Liver (tissue), 9 donors: ENCODE results near the gene WWOX. TPM values are rescaled to one million over a fixed set of nuclear protein-coding genes. Genes with fewer than 3 reads are reported as not detected.

Source experiments
- DNase-seq: peaks from one replicate; pipeline ENCODE4 v3.0.0-alpha.2; 2017; ENCODE audit warnings: low spot score
- H3K27ac ChIP-seq, 2 donors: one replicate each; pipeline ENCODE4 v1.7.0; 2013; ENCODE audit warnings: inconsistent platforms in 2 of 2, low read length in 2 of 2, control low read depth in 1 of 2, low read depth in 1 of 2, mild to moderate bottlenecking in 1 of 2
- H3K27me3 ChIP-seq, 4 donors: one replicate each; pipeline versions ENCODE4 v1.6.1 to v1.7.0; 2013; ENCODE audit warnings: low read length in 3 of 4, inconsistent platforms in 1 of 4, mild to moderate bottlenecking in 1 of 4, moderate library complexity in 1 of 4; ENCODE audit not compliant: control insufficient read depth in 4 of 4, insufficient read depth in 4 of 4
- H3K36me3 ChIP-seq, 4 donors: one replicate each; pipeline versions ENCODE4 v1.6.1 to v1.7.0; 2013; ENCODE audit warnings: low read length in 3 of 4, mild to moderate bottlenecking in 3 of 4, low read depth in 1 of 4, moderate library complexity in 1 of 4; ENCODE audit not compliant: control insufficient read depth in 4 of 4, insufficient read depth in 3 of 4
- H3K4me1 ChIP-seq, 4 donors: one replicate each; pipeline versions ENCODE4 v1.6.1 to v1.7.0; 2013; ENCODE audit warnings: low read length in 3 of 4, mild to moderate bottlenecking in 3 of 4, moderate library complexity in 1 of 4; ENCODE audit not compliant: control insufficient read depth in 4 of 4, insufficient read depth in 4 of 4
- H3K4me3 ChIP-seq, 3 donors: one replicate each; pipeline versions ENCODE4 v1.6.1 to v1.7.0; 2013; ENCODE audit warnings: low read length in 3 of 3, control low read depth in 1 of 3, low read depth in 1 of 3, mild to moderate bottlenecking in 1 of 3
- H3K9ac ChIP-seq, 2 donors: one replicate each; pipeline ENCODE4 v1.7.0; 2013; ENCODE audit warnings: low read length in 2 of 2, mild to moderate bottlenecking in 2 of 2, moderate library complexity in 2 of 2, control low read depth in 1 of 2, low read depth in 1 of 2
- H3K9me3 ChIP-seq, 4 donors: one replicate each; pipeline versions ENCODE4 v1.6.1 to v1.7.0; 2013; ENCODE audit warnings: low read length in 3 of 4; ENCODE audit not compliant: control insufficient read depth in 4 of 4
- EGR1 ChIP-seq, 2 donors: IDR thresholded peaks; 2 replicates each; pipeline ENCODE4 v1.6.1; 2016 to 2018; ENCODE audit warnings: antibody characterized with exemption in 2 of 2, low read depth in 2 of 2
- FOXA1 ChIP-seq: IDR thresholded peaks from 2 replicates; pipeline ENCODE4 v1.6.1; 2016; ENCODE audit warnings: antibody characterized with exemption
- FOXA2 ChIP-seq: IDR thresholded peaks from 2 replicates; pipeline ENCODE4 v1.6.1; 2016; ENCODE audit warnings: antibody characterized with exemption
- GABPA ChIP-seq, 2 donors: IDR thresholded peaks in 1 of 2; conservative IDR thresholded peaks in 1 of 2; 2 replicates each; pipeline ENCODE4 v1.6.1; 2016; ENCODE audit warnings: antibody characterized with exemption in 2 of 2, mild to moderate bottlenecking in 1 of 2, moderate library complexity in 1 of 2
- HNF4A ChIP-seq, 2 donors: conservative IDR thresholded peaks; 2 replicates each; pipeline ENCODE4 v1.6.1; 2016; ENCODE audit warnings: antibody characterized with exemption in 2 of 2, mild to moderate bottlenecking in 2 of 2
- HNF4G ChIP-seq: IDR thresholded peaks from 2 replicates; pipeline ENCODE4 v1.6.1; 2016; ENCODE audit warnings: antibody characterized with exemption
- JUND ChIP-seq, 2 donors: IDR thresholded peaks; 2 replicates each; pipeline ENCODE4 v1.6.1; 2016; ENCODE audit warnings: antibody characterized with exemption in 2 of 2
- NR2F2 ChIP-seq: IDR thresholded peaks from 2 replicates; pipeline ENCODE4 v1.6.1; 2016; ENCODE audit warnings: antibody characterized with exemption
- RAD21 ChIP-seq, 2 donors: IDR thresholded peaks; 2 replicates each; pipeline ENCODE4 v1.6.1; 2016; ENCODE audit warnings: antibody characterized with exemption in 2 of 2, mild to moderate bottlenecking in 2 of 2
- RXRA ChIP-seq, 2 donors: IDR thresholded peaks; 2 replicates each; pipeline ENCODE4 v1.6.1; 2017 to 2018; ENCODE audit warnings: antibody characterized with exemption in 2 of 2, mild to moderate bottlenecking in 1 of 2
- SP1 ChIP-seq: IDR thresholded peaks from 2 replicates; pipeline ENCODE4 v1.6.1; 2018; ENCODE audit warnings: antibody characterized with exemption, mild to moderate bottlenecking
- TAF1 ChIP-seq: conservative IDR thresholded peaks from 2 replicates; pipeline ENCODE4 v1.6.1; 2016; ENCODE audit warnings: antibody characterized with exemption, mild to moderate bottlenecking
- YY1 ChIP-seq: IDR thresholded peaks from 2 replicates; pipeline ENCODE4 v1.6.1; 2016; ENCODE audit warnings: antibody characterized with exemption, mild to moderate bottlenecking
- WGBS: extraction: QIAGEN DNeasy Blood & Tissue Kit; methylation state at CpG from one replicate; pipeline ENCODE4 v1.1.7; 2013; 5-methylcytosine and 5-hydroxymethylcytosine counted together
- polyA plus RNA-seq, 2 donors: library from polyadenylated mRNA; stranded (reverse) in 1 of 2; unstranded in 1 of 2; fragments of 200-250 nt in 1 of 2; fragments of >200 nt in 1 of 2; fragmentation: Nextera tagmentation in 1 of 2; extraction: Ambion mirVana in 1 of 2; gene quantifications; one replicate each; pipeline versions ENCODE4 v1.2.1 to v1.2.3, GENCODE V29; 2013 to 2015
- total RNA-seq, 2 donors: library from RNA; depleted of rRNA; stranded (reverse); fragments of >200 nt; gene quantifications; one replicate each; pipeline ENCODE4 v1.2.3, GENCODE V29; 2014
- TF ChIP-seq, protein P1 (sequence below): IDR thresholded peaks from 2 replicates; pipeline ENCODE4 v1.6.1; 2016; ENCODE audit warnings: antibody characterized with exemption
- TF ChIP-seq, protein P2 (sequence below): fragments of 150-350 bp; IDR thresholded peaks from 2 replicates; pipeline ENCODE4 v1.5.1; 2017; ENCODE audit warnings: improper control_type of control experiment, low read depth, low read length; ENCODE audit not compliant: missing input control
- TF ChIP-seq, protein P3 (sequence below): IDR thresholded peaks from 2 replicates; pipeline ENCODE4 v1.6.1; 2016; ENCODE audit warnings: antibody characterized with exemption, mild to moderate bottlenecking
- TF ChIP-seq, protein P4 (sequence below): IDR thresholded peaks from 2 replicates; pipeline ENCODE4 v1.6.1; 2016; ENCODE audit warnings: antibody characterized with exemption
- donor health status: healthy.
- donor health status: healthy.
- donor health status: healthy.
- donor health status: healthy.
- donor health status: healthy.

The WWOX gene
- total and polyA plus RNA-seq, 4 donors, result 9.8 to 46.0 (median 15.3) TPM

DNA sequence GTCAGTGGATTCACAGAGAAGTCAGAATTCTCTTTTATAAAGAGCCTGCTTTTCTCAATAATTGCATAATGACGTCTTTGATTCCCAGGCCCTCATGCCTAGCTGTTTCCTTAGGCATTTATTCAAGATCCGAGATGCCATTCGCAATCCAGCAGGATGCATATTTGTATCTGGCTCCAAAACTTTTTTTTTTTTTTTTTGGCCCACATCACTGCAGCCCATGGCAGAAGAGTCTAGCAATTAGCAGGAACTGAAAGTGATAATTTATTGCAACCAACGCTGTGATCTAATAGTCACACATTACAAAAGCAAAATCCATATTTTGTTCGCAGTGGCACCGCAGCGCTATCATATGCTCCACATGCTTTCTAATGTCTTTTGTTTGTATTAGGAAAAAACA, 997.7 kb downstream of the WWOX start:
- Histone ChIP-seq H3K4me3 (no peak overlapping the region), H3K27ac (no peak overlapping the region), H3K27me3 (no peaks in the 10 kb centered on the region), H3K36me3 (no peaks in the 10 kb centered on the region), H3K9me3 (no peaks in the 10 kb centered on the region), H3K9ac (no peak overlapping the region), H3K4me1 (no peaks in the 10 kb centered on the region)
- 91% methylated on average over 7 of the region's 7 CpGs for whole genome bisulfite sequencing
- no peak for DNase-seq
- no peak for TF ChIP-seq FOXA1
- TF ChIP-seq, protein P1, sequence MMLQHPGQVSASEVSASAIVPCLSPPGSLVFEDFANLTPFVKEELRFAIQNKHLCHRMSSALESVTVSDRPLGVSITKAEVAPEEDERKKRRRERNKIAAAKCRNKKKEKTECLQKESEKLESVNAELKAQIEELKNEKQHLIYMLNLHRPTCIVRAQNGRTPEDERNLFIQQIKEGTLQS, result no peak
- TF ChIP-seq RAD21 (IDR thresholded peaks at IDR 0.05), result no peak
- TF ChIP-seq, protein P2, sequence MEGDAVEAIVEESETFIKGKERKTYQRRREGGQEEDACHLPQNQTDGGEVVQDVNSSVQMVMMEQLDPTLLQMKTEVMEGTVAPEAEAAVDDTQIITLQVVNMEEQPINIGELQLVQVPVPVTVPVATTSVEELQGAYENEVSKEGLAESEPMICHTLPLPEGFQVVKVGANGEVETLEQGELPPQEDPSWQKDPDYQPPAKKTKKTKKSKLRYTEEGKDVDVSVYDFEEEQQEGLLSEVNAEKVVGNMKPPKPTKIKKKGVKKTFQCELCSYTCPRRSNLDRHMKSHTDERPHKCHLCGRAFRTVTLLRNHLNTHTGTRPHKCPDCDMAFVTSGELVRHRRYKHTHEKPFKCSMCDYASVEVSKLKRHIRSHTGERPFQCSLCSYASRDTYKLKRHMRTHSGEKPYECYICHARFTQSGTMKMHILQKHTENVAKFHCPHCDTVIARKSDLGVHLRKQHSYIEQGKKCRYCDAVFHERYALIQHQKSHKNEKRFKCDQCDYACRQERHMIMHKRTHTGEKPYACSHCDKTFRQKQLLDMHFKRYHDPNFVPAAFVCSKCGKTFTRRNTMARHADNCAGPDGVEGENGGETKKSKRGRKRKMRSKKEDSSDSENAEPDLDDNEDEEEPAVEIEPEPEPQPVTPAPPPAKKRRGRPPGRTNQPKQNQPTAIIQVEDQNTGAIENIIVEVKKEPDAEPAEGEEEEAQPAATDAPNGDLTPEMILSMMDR, result no peak
- no peak for TF ChIP-seq FOXA2
- TF ChIP-seq NR2F2, result no peak
- TF ChIP-seq YY1, result no peak
- no peak for TF ChIP-seq GABPA (IDR thresholded peaks at IDR 0.05 in 1 of 2, conservative IDR thresholded peaks at IDR 0.05 in 1 of 2)
- no peak for TF ChIP-seq TAF1
- TF ChIP-seq SP1, result no peak
- no peak for TF ChIP-seq HNF4G
- TF ChIP-seq RXRA (IDR thresholded peaks at IDR 0.05), result no peak
- TF ChIP-seq HNF4A (conservative IDR thresholded peaks at IDR 0.05), result no peak
- TF ChIP-seq, protein P3, sequence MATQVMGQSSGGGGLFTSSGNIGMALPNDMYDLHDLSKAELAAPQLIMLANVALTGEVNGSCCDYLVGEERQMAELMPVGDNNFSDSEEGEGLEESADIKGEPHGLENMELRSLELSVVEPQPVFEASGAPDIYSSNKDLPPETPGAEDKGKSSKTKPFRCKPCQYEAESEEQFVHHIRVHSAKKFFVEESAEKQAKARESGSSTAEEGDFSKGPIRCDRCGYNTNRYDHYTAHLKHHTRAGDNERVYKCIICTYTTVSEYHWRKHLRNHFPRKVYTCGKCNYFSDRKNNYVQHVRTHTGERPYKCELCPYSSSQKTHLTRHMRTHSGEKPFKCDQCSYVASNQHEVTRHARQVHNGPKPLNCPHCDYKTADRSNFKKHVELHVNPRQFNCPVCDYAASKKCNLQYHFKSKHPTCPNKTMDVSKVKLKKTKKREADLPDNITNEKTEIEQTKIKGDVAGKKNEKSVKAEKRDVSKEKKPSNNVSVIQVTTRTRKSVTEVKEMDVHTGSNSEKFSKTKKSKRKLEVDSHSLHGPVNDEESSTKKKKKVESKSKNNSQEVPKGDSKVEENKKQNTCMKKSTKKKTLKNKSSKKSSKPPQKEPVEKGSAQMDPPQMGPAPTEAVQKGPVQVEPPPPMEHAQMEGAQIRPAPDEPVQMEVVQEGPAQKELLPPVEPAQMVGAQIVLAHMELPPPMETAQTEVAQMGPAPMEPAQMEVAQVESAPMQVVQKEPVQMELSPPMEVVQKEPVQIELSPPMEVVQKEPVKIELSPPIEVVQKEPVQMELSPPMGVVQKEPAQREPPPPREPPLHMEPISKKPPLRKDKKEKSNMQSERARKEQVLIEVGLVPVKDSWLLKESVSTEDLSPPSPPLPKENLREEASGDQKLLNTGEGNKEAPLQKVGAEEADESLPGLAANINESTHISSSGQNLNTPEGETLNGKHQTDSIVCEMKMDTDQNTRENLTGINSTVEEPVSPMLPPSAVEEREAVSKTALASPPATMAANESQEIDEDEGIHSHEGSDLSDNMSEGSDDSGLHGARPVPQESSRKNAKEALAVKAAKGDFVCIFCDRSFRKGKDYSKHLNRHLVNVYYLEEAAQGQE, result no peak
- TF ChIP-seq JUND (IDR thresholded peaks at IDR 0.05), result no peak
- no peak for TF ChIP-seq EGR1 (IDR thresholded peaks at IDR 0.05; ENCODE audit: low read depth in 2 of 2)
- TF ChIP-seq, protein P4, sequence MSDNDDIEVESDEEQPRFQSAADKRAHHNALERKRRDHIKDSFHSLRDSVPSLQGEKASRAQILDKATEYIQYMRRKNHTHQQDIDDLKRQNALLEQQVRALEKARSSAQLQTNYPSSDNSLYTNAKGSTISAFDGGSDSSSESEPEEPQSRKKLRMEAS, result no peak

DNA sequence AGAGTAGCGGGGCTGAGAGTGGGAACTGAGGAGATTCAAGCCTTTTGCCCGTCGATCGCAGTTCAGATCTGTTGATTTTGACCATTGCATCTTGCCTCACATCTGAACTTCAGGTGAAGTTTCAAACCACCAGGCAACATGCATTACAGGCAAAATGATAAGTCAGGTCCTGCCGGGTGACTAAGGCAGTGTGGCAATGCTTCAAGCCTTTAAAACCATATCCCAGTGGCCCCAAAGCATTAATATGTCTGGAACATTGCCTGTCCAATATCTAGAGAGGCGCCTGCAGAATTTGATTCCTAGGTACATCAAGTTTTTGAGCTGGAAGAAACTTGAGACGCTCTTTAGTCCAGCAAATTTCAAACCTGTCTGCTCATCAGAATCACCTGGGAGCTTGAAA, 998.3 kb downstream of the WWOX start:
- TF ChIP-seq NR2F2 (no peak), SP1 (no peak), FOXA1 (no peak), EGR1 (IDR thresholded peaks at IDR 0.05; ENCODE audit: low read depth in 2 of 2) (no peak), YY1 (no peak), GABPA (IDR thresholded peaks at IDR 0.05 in 1 of 2, conservative IDR thresholded peaks at IDR 0.05 in 1 of 2) (no peak), HNF4G (no peak), JUND (IDR thresholded peaks at IDR 0.05) (no peak), RXRA (IDR thresholded peaks at IDR 0.05) (no peak), HNF4A (conservative IDR thresholded peaks at IDR 0.05) (no peak), FOXA2 (no peak), RAD21 (IDR thresholded peaks at IDR 0.05) (no peak), TAF1 (no peak)
- TF ChIP-seq, protein P2, result no peak
- TF ChIP-seq, protein P3, result no peak
- TF ChIP-seq, protein P4, result no peak
- Histone ChIP-seq H3K36me3 (no peaks in the 10 kb centered on the region), H3K27me3 (no peaks in the 10 kb centered on the region), H3K4me1 (no peaks in the 10 kb centered on the region), H3K4me3 (no peak overlapping the region), H3K9me3 (no peaks in the 10 kb centered on the region), H3K27ac (no peak overlapping the region), H3K9ac (no peak overlapping the region)
- DNase-seq, result no peak
- 96% methylated on average over 7 of the region's 7 CpGs for WGBS
